ENCODE measurements around the gene WDR36. TPM values are rescaled to one million over a fixed set of nuclear protein-coding genes. Genes with fewer than 3 reads are reported as not detected.

Gene WDR36
- total and polyA plus RNA-seq, 2 of the 4 experiments (the other 2 are of a cell fraction) = 11.9 to 87.8 TPM

DNA sequence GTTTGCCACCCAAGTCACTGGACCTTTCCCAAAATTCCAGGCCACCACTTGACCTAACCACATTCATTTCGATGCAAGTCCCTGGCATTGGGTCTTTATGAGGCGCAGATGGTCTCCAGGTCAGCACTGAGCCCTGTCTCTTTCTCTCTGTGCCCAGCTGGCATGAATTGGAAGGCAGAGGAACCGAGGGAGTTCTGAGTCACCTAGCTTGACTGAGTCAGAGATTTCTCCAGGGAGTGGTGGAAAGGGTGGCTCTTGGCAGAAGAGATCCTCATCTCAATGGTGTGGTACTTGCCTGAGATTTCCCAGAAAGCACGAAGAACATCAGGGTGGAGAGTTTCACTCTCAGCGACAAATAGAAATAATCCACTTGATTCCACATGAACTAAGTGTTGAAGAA lies 43.8 kb downstream of the WDR36 start:
- Histone ChIP-seq H2BK120ac (ENCODE audit: low read depth, low read length) (no peak overlapping the region), H3K4ac (ENCODE audit: low read depth, low read length) (no peak overlapping the region), H3K23ac (ENCODE audit: low read depth, low read length) (no peak overlapping the region), H2BK15ac (ENCODE audit: low read depth, low read length) (no peak overlapping the region), H2AK9ac (replicated peaks; ENCODE audit: low read depth, low read length, poor library complexity) (no peak overlapping the region), H3K27me3 (ENCODE audit: control insufficient read depth, insufficient read depth, low read length) (no peaks in the 10 kb centered on the region), H3K4me3 (ENCODE audit: insufficient read depth, low read depth, low read length) (no peak overlapping the region), H2AK5ac (ENCODE audit: low read depth, low read length) (no peak overlapping the region), H4K20me1 (ENCODE audit: insufficient read depth, low read length) (no peaks in the 10 kb centered on the region), H3K18ac (ENCODE audit: low read depth, low read length) (no peak overlapping the region), H3K9me1 (ENCODE audit: insufficient read depth, low read length) (no peaks in the 10 kb centered on the region; the same call in 1 of the 2 replicates), H2AFZ (replicated peaks; ENCODE audit: low read length, poor library complexity) (no peak overlapping the region), H4K8ac (ENCODE audit: low read depth in 2 of 2, low read length in 2 of 2) (no peak overlapping the region), H3K79me1 (ENCODE audit: low read depth in 1 of 2, low read length in 2 of 2) (no peaks in the 10 kb centered on the region), H3K36me3 (ENCODE audit: control insufficient read depth, insufficient read depth, low read length) (no peaks in the 10 kb centered on the region), H3K4me1 (ENCODE audit: control insufficient read depth, insufficient read depth, low read length) (no peaks in the 10 kb centered on the region; the same call in 1 of the 2 replicates), H3K56ac (ENCODE audit: extremely low read depth, insufficient read depth, low read length) (no peak overlapping the region), H2BK5ac (ENCODE audit: low read depth, low read length, poor library complexity, severe bottlenecking) (no peak overlapping the region), H3K9me3 (ENCODE audit: control insufficient read depth, insufficient read depth, low read length) (no peaks in the 10 kb centered on the region), H2BK20ac (ENCODE audit: low read depth, low read length) (no peak overlapping the region), H3K27ac (ENCODE audit: insufficient read depth, low read length) (no peak overlapping the region), H4K91ac (ENCODE audit: insufficient read depth, low read depth, low read length) (no peak overlapping the region), H3K4me2 (ENCODE audit: low read depth, low read length) (no peak overlapping the region), H3K14ac (replicated peaks; ENCODE audit: low read depth, low read length) (no peak overlapping the region), H3K9ac (ENCODE audit: low read depth, low read length) (no peak overlapping the region), H4K5ac (ENCODE audit: low read depth, low read length) (no peak overlapping the region)
- intact Hi-C loops (cut with micrococcal nuclease) (no loop called here), dilution Hi-C loops (cut with HindIII; ENCODE audit: low sequenced_read_pairs, unreplicated experiment) (no loop called here), in situ Hi-C loops (cut with MboI; ENCODE audit: low sequenced_read_pairs) (no loop called here)
- no peak for TF ChIP-seq USF2 (IDR thresholded peaks at IDR 0.05; ENCODE audit: low read depth, low read length)
- no peak for TF ChIP-seq MAFK (IDR thresholded peaks at IDR 0.05; ENCODE audit: low read depth, low read length)
- ChIA-PET CTCF (interaction anchor here (1.0 kb wide), 1 partner anchor 326 kb away, joined by 4 read pairs; no protein-coding TSS in a partner anchor), POLR2A (ENCODE audit: unreplicated experiment) (no interaction called here)
- ATAC-seq (ENCODE audit: low read depth) = peak; percentile 43
- peak; percentile 53 for DNase-seq
- no TSS peak for BruUV-seq (replicated peaks)
- no CpG with 5 or more reads among the region's 5 CpGs for WGBS, 2 experiments (ENCODE audit: extremely low coverage in 2 of 2, insufficient read length in 1 of 2)

Data from IMR-90 (cell line).